Kidney epithelial cell (primary cell): ENCODE results near the gene A1BG. TPM values are rescaled to one million over a fixed set of nuclear protein-coding genes. Genes with fewer than 3 reads are reported as not detected.

Source experiments
- DNase-seq: peaks from one replicate; pipeline ENCODE4 v3.0.0-alpha.2; 2010; ENCODE audit warnings: low read depth
- H3K27me3 ChIP-seq: 2 replicates; pipeline ENCODE4 v1.6.0; 2011; ENCODE audit warnings: low read length; ENCODE audit not compliant: control insufficient read depth, insufficient read depth
- H3K36me3 ChIP-seq: 2 replicates; pipeline ENCODE4 v1.5.1; 2011; ENCODE audit warnings: low read length; ENCODE audit not compliant: control insufficient read depth, insufficient read depth
- H3K4me3 ChIP-seq: 2 replicates; pipeline ENCODE4 v1.5.1; 2011; ENCODE audit warnings: low read depth, mild to moderate bottlenecking, control low read depth, low read length
- total RNA-seq: library from RNA; depleted of rRNA; stranded (reverse); fragments of >200 nt; gene quantifications from 2 replicates; pipeline ENCODE4 v1.2.3, GENCODE V29; 2015
- TF ChIP-seq, protein P1 (sequence below): IDR thresholded peaks from 2 replicates; pipeline ENCODE4 v1.5.1; 2011; ENCODE audit warnings: mild to moderate bottlenecking, moderate library complexity, low read length, control low read depth, inconsistent platforms; ENCODE audit not compliant: insufficient read depth, poor library complexity, severe bottlenecking

Gene A1BG
- total RNA-seq, 1 donor from 2014 or later = 8.1 TPM

DNA sequence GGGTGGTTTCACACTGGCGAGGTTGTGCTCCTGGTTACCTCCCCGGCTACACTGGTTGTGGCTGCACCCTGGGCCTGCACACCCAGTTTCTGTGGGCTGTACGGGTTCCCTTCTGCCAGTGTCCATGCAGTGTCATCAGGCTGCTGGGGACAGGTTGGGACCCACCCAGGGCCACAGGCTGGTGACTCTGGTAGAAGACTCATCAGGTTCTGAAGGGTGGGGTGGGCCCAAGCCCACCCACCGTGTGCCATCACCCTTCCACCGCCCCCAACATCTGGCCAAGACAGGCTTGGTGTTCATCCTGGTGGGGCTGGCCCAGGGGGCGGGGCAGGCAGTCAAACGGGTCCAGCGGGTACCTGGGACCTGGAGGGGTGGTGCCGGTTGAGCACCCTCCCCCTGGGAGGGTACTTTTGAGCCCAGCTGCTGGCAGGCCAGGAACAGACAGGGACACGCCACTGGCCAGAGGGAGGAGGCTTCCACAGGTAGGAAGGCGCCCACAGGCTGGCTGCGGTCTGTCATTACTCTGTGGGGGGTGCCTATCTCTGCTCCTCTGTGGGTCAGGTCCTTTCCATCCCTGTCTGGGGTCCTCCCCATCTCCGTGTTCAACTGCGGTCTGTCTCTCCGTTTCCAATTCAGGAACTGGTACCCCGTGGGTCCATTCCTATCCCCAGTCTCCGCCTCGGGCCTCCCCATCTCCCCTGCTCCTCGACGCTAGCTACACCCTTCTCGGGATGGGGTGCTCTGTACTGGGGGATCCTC, 42.1 kb upstream of the A1BG start, which contains the start of gene RNF225:
Gene RNF225 (plus strand): TSS at position 437 of the 759 bp plus-strand sequence. CDS start 434 bp downstream, outside the sequence.
- Histone ChIP-seq H3K27me3 (peaks cover 22% of the 10 kb centered on the region), H3K36me3 (peaks cover 10% of the 10 kb centered on the region), H3K4me3 (peak within 1 kb of the TSS; percentile 2)
- no peak for DNase-seq
- TF ChIP-seq, protein P1, sequence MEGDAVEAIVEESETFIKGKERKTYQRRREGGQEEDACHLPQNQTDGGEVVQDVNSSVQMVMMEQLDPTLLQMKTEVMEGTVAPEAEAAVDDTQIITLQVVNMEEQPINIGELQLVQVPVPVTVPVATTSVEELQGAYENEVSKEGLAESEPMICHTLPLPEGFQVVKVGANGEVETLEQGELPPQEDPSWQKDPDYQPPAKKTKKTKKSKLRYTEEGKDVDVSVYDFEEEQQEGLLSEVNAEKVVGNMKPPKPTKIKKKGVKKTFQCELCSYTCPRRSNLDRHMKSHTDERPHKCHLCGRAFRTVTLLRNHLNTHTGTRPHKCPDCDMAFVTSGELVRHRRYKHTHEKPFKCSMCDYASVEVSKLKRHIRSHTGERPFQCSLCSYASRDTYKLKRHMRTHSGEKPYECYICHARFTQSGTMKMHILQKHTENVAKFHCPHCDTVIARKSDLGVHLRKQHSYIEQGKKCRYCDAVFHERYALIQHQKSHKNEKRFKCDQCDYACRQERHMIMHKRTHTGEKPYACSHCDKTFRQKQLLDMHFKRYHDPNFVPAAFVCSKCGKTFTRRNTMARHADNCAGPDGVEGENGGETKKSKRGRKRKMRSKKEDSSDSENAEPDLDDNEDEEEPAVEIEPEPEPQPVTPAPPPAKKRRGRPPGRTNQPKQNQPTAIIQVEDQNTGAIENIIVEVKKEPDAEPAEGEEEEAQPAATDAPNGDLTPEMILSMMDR = no peak

DNA sequence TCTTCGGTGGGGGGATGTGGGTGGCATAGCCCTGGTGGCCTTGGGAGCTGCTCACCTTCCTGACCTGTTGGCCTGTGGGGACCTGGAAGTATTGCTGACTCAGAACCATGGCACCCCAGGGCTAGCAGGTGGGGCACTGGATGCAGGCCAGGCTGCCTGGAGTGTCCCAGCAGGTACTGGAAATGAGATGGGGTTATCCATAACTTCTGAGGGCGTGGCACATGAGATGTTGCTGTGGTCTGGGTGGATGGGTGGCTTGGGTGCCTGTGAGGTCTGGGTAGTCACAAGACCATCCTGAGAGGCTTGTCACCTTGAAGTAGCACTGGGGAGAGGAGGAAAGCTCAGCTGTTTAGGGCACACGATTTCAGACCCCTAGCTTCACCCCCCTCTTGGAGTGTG, 41.5 kb upstream of the A1BG start:
- TF ChIP-seq, protein P1 = no peak
- H3K4me3 ChIP-seq = no peak overlapping the region
- H3K27me3 ChIP-seq = peaks cover 22% of the 10 kb centered on the region
- peaks cover 10% of the 10 kb centered on the region for H3K36me3 ChIP-seq
- no peak for DNase-seq

DNA sequence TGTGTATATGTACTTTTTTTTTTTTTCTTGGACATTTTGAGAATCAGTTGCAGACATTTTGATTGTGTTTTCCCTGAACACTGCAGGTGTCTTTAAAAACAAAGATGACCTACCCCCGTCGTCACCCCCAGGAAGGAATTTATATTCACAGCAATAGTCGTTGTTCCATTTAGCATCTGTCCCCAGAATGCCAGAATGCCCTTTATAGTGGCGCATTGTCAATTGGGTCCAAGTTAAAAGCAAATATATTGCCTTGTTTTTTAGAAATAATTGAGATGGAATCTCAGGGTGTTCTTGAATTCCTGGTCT, 40.4 kb upstream of the A1BG start:
- DNase-seq = no peak
- H3K4me3 ChIP-seq = no peak overlapping the region
- peaks cover 10% of the 10 kb centered on the region for H3K36me3 ChIP-seq
- TF ChIP-seq, protein P1 = no peak
- H3K27me3 ChIP-seq = peaks cover 22% of the 10 kb centered on the region

DNA sequence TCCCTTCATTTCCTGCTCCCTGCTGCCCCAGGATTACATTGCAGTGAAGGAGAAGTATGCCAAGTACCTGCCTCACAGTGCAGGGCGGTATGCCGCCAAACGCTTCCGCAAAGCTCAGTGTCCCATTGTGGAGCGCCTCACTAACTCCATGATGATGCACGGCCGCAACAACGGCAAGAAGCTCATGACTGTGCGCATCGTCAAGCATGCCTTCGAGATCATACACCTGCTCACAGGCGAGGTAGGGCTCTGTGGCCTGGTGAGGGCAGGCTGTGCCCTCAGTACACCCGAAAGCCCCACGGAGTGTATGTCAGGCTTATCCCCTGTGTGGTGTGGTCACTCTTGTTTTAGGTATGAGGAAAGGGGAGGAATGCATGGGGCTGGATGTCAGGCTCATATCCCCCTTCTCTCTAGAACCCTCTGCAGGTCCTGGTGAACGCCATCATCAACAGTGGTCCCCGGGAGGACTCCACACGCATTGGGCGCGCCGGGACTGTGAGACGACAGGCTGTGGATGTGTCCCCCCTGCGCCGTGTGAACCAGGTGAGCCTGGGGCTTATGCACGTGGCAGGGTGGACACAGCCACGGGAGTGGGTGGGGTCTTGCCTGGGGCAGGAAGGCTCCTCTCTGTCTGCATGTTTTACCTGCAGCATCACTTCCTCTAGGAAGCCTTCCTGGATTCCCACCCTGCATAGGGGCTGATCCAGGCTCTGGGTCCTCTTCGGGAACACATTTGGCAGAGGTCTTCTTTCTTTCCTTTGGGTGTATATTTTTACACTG, 39.8 kb upstream of the A1BG start:
- Histone ChIP-seq H3K4me3 (no peak overlapping the region), H3K27me3 (peaks cover 22% of the 10 kb centered on the region), H3K36me3 (peaks cover 10% of the 10 kb centered on the region)
- DNase-seq = no peak
- TF ChIP-seq, protein P1 = no peak

DNA sequence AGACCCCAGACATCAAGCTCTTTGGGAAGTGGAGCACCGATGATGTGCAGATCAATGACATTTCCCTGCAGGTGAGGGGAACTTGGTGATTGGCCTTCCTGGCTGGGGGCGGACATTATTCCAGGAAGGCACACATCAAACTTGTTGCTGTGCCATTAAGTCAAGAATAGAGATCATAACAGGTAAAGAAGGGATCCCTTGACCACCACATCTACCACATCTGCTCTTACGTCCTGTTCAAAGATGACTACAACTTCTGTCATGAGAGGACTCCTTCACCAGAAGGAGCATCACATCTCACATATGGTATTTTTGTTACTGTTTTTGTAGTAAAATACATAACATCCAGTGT, 34.9 kb upstream of the A1BG start:
- Histone ChIP-seq H3K4me3 (peak overlapping the region; percentile 51), H3K27me3 (no peaks in the 10 kb centered on the region), H3K36me3 (peaks cover 5% of the 10 kb centered on the region)
- DNase-seq = no peak
- TF ChIP-seq, protein P1 = no peak
